SJCRH30 (cell line): ENCODE data around the gene MYL5. TPM values are rescaled to one million over a fixed set of nuclear protein-coding genes. Genes with fewer than 3 reads are reported as not detected.

Source experiments
- DNase-seq, 2 experiments: peaks; one replicate each; pipeline ENCODE4 v3.0.0-alpha.2; 2015 to 2020
- H3K27ac ChIP-seq: fragments of 250-450 bp; sonication (Bioruptor Pico); 2 replicates; pipeline ENCODE4 v1.5.1; 2020; ENCODE audit warnings: mild to moderate bottlenecking, moderate library complexity
- H3K27me3 ChIP-seq: fragments of 250-450 bp; sonication (Bioruptor Pico); 2 replicates; pipeline ENCODE4 v1.5.1; 2020; ENCODE audit warnings: mild to moderate bottlenecking, moderate library complexity
- H3K36me3 ChIP-seq: fragments of 250-450 bp; sonication (Bioruptor Pico); 2 replicates; pipeline ENCODE4 v1.5.1; 2020; ENCODE audit warnings: mild to moderate bottlenecking, moderate library complexity
- H3K4me1 ChIP-seq: fragments of 250-450 bp; sonication (Bioruptor Pico); 2 replicates; pipeline ENCODE4 v1.5.1; 2020; ENCODE audit warnings: mild to moderate bottlenecking, moderate library complexity
- H3K4me3 ChIP-seq: fragments of 250-450 bp; sonication (Bioruptor Pico); 2 replicates; pipeline ENCODE4 v1.5.1; 2020; ENCODE audit warnings: mild to moderate bottlenecking, moderate library complexity
- H3K9me3 ChIP-seq: fragments of 250-450 bp; sonication (Bioruptor Pico); replicated peaks from 2 replicates; pipeline ENCODE4 v1.5.1; 2020; ENCODE audit warnings: mild to moderate bottlenecking, moderate library complexity
- total RNA-seq: library from RNA; depleted of rRNA; stranded (reverse); fragments of >200 nt; shearing (Covaris generic); gene quantifications from 2 replicates; pipeline ENCODE4 v1.2.3, GENCODE V29; 2014; rRNA removed

MYL5 gene
- total RNA-seq = 3.2 and 3.4 TPM in 2 replicates

DNA sequence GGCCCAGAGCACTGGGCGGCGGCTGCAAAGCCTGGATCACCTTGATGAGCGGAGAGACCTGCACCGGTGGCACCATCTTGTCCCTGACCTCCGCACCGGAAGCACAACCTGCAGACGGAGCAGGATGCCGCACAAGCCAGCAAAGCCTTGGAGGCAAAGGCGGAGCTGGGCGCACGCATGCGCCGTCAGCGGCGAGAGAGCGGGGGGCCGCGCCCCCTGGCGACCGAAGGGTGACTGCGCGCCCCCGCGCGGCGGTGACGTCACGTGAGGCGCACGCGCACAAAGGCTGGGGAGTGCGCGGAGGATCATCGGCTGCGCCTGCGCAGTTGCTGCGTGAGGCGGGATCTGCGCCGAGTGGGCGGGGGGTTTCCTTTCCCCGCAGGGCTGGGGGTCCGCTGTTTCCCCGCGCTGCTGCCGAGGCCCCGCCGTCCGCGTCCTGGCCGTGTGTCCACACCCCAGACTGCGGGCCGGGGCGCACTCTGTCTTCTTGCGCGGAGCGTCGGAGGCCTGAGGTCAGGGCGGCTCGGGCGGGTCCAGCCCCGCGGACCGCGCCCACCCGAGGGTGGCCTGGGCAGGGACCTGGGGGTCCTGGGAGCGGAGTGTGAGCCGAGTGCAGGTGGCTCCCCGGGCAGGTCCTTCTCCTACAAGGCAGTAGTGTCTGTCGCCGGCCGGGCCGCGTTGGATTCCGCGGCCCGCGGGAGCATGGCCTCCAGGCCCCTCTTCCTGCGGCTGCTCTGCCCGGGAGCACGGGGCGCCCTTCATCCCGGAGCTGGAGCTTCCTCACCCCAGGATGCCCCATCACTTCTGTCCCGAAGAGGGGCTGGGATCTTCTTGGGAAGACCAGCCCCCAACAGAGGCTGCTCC is at the start of gene MYL5, which contains the start of gene ATP5ME:
Gene MYL5, plus strand, starts transcription at position 371 of the 864 bp plus-strand sequence. CDS start 3,485 bp downstream, outside the sequence.
Gene ATP5ME, minus strand, starts transcription at position 105 of the 864 bp plus-strand sequence. Its CDS starts 29 bp downstream, at position 76.
- H3K4me1 ChIP-seq = peaks cover 37% of the 10 kb centered on the region

DNA sequence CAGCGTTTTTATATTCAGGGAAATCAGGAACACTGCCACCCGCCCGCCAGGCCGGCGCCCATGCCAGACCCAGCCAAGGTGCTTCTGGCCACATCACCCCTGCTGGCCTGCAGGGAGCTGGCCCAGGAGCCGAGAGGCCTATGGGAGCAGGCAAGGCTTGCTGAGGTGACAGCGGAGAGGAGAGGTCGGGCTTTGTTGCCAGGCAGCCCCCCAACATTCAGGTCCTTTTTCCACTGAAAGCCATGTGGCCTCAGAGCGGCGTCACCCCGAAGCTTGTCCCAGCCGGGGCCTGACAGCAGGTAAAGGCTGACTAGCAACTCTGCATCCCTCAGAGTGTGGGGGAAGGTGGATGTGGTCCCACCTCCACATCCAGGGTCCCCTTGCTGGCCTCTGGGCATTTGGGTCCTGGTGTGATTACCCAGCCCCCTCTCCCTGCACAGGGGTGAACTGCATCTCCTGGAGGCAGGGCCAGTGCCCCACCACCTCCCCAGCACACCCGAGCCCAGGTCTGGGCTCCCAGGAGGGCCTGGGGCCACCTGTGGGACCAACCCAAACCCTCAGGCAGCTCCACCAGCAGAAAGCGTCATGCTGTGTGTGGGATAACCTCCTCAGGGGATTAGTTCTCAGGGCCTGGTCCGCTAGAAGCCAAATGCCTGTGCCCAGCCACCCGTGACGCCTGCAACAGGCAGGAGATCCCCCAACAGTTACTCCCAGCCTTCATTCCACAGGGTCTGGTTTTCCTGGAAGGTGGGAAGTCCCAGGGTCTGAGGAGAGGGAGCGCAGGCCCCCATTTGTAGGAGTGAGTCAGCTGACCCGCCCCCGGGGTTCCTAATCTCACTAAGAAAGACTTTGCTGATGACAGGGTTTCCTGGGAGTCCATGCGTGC is 49.4 kb upstream of the MYL5 start, which contains the start of gene PDE6B:
Gene PDE6B, plus strand, starts transcription at position 869 of the 886 bp plus-strand sequence. CDS start 54 bp downstream, outside the sequence.
- Histone ChIP-seq H3K9me3 (no peaks in the 10 kb centered on the region), H3K4me3 (no peak within 1 kb of the TSS), H3K27ac (no peak within 1 kb of the TSS), H3K4me1 (no peaks in the 10 kb centered on the region), H3K27me3 (no peaks in the 10 kb centered on the region), H3K36me3 (no peaks in the 10 kb centered on the region)
- peak; percentile 21 to 33 for DNase-seq

More for the DNA sequence above, at the start of gene MYL5, which contains the start of gene ATP5ME:
- Histone ChIP-seq H3K27me3 (no peaks in the 10 kb centered on the region), H3K27ac (peak within 1 kb of the TSS; percentile 82), H3K9me3 (no peaks in the 10 kb centered on the region), H3K36me3 (peaks cover 25% of the 10 kb centered on the region), H3K4me3 (peak within 1 kb of the TSS; percentile 81)
- peak; percentile 97 for DNase-seq

DNA sequence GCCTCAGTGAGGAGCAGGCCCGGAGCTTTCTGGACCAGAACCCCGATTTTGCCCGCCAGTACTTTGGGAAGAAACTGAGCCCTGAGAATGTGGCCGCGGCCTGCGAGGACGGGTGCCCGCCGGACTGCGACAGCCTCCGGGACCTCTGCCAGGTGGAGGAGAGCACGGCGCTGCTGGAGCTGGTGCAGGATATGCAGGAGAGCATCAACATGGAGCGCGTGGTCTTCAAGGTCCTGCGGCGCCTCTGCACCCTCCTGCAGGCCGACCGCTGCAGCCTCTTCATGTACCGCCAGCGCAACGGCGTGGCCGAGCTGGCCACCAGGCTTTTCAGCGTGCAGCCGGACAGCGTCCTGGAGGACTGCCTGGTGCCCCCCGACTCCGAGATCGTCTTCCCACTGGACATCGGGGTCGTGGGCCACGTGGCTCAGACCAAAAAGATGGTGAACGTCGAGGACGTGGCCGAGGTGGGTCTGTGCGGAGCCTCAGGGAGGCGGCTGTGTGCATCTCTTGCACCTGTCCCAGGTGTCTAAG is 48.6 kb upstream of the MYL5 start:
- Histone ChIP-seq H3K9me3 (no peaks in the 10 kb centered on the region), H3K4me3 (no peak overlapping the region), H3K27me3 (no peaks in the 10 kb centered on the region), H3K4me1 (no peaks in the 10 kb centered on the region), H3K27ac (no peak overlapping the region), H3K36me3 (no peaks in the 10 kb centered on the region)
- DNase-seq = no peak

- Histone ChIP-seq H3K4me1 (no peaks in the 10 kb centered on the region), H3K9me3 (no peaks in the 10 kb centered on the region), H3K27me3 (no peaks in the 10 kb centered on the region), H3K36me3 (no peaks in the 10 kb centered on the region), H3K4me3 (no peak overlapping the region), H3K27ac (no peak overlapping the region)
- DNase-seq = no peak
Observed at GRCh38 chr4:626201-627091, 47.9 kb upstream of the MYL5 start.

- Histone ChIP-seq H3K4me3 (no peak overlapping the region), H3K9me3 (no peaks in the 10 kb centered on the region), H3K27me3 (no peaks in the 10 kb centered on the region), H3K36me3 (no peaks in the 10 kb centered on the region), H3K4me1 (no peaks in the 10 kb centered on the region), H3K27ac (no peak overlapping the region)
- no peak for DNase-seq
Observed at GRCh38 chr4:627347-628125, 46.8 kb upstream of the MYL5 start.

GRCh38 chr4:628311-628741 is 46.0 kb upstream of the MYL5 start:
- Histone ChIP-seq H3K4me1 (no peaks in the 10 kb centered on the region), H3K27ac (no peak overlapping the region), H3K9me3 (no peaks in the 10 kb centered on the region), H3K36me3 (no peaks in the 10 kb centered on the region), H3K4me3 (no peak overlapping the region), H3K27me3 (no peaks in the 10 kb centered on the region)
- DNase-seq = no peak

DNA sequence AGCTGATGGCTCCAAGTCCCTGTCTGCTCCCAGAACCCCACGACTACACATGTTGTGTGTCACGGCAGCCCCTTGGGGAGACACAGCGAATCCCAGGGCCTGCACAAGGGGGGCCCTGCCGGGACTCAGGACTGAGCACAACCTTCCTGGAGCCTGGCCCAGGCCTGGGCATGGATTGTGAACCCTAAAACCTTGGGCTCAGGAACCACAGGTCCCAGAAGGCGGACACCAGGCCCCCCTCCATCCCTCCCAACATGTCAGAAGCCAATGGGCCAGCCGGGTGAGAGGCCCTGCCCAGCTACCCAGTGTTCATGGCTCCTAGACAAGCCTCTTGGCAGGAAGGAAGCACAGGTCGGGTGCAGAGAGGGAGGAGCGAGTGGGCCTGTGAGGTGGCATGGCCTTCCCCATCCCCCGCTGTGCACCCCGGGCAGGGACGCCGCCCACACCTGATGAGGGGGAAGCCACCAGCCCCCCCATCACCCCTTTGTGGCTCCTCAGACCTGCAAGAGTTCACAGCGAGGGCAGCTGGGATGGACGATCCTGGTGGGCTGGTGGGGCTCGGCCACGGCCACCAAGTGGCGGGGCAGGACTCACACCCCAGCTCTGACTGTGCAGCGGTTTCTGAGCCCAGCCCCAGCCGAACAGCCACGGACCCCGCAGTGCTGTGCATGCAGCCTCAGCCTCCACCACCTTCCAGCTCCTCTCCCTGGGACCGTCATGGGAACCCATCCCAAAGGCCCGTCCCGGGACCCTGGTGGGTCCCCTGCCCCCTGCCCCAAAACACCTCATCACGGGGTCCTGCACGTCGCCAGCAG is 45.3 kb upstream of the MYL5 start:
- Histone ChIP-seq H3K36me3 (no peaks in the 10 kb centered on the region), H3K4me3 (no peak overlapping the region), H3K4me1 (no peaks in the 10 kb centered on the region), H3K27ac (no peak overlapping the region), H3K27me3 (no peaks in the 10 kb centered on the region), H3K9me3 (no peaks in the 10 kb centered on the region)
- no peak for DNase-seq

DNA sequence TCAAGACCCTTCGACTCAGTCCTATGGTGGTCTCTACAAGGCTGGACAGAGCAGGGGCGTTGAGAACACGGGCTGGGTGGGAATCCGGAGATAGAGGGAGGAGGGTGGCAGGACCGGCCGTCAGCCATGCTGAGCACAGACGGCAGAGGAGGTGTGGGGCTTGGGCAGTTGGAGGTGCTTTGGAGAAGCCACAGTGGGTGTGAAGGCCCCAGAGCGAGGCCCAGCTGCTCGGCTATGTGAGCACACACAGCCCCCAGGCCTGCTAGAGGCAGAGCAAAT is 44.8 kb upstream of the MYL5 start:
- Histone ChIP-seq H3K36me3 (no peaks in the 10 kb centered on the region), H3K9me3 (no peaks in the 10 kb centered on the region), H3K4me1 (no peaks in the 10 kb centered on the region), H3K27ac (no peak overlapping the region), H3K4me3 (no peak overlapping the region), H3K27me3 (no peaks in the 10 kb centered on the region)
- DNase-seq = peak; percentile 24 to 44

GRCh38 chr4:629915-630641 is 44.3 kb upstream of the MYL5 start:
- Histone ChIP-seq H3K27ac (no peak overlapping the region), H3K27me3 (no peaks in the 10 kb centered on the region), H3K9me3 (no peaks in the 10 kb centered on the region), H3K4me1 (no peaks in the 10 kb centered on the region), H3K4me3 (no peak overlapping the region), H3K36me3 (no peaks in the 10 kb centered on the region)
- DNase-seq = no peak

GRCh38 chr4:630656-631055 is 43.7 kb upstream of the MYL5 start:
- DNase-seq = no peak
- Histone ChIP-seq H3K36me3 (no peaks in the 10 kb centered on the region), H3K27ac (no peak overlapping the region), H3K4me1 (no peaks in the 10 kb centered on the region), H3K27me3 (no peaks in the 10 kb centered on the region), H3K9me3 (no peaks in the 10 kb centered on the region), H3K4me3 (no peak overlapping the region)

GRCh38 chr4:632196-632790 is 42.0 kb upstream of the MYL5 start:
- Histone ChIP-seq H3K27ac (no peak overlapping the region), H3K36me3 (no peaks in the 10 kb centered on the region), H3K4me3 (no peak overlapping the region), H3K4me1 (no peaks in the 10 kb centered on the region), H3K27me3 (no peaks in the 10 kb centered on the region), H3K9me3 (no peaks in the 10 kb centered on the region)
- no peak for DNase-seq

- no peak for DNase-seq
- Histone ChIP-seq H3K4me1 (no peaks in the 10 kb centered on the region), H3K9me3 (no peaks in the 10 kb centered on the region), H3K27me3 (no peaks in the 10 kb centered on the region), H3K4me3 (no peak overlapping the region), H3K36me3 (no peaks in the 10 kb centered on the region), H3K27ac (no peak overlapping the region)
Observed at GRCh38 chr4:632926-633325, 41.4 kb upstream of the MYL5 start.
